NCI-H2107 treated with DMSO at 0.1 percent for 48 hours (cell line): Measurements from ENCODE around the gene ERMN.
"Not testable (repeated sequence)": the region's sequence is repeated elsewhere in the genome, so short reads cannot be mapped to it uniquely, and the experiment has no call there.

ENCODE experiments used
- DNase-seq: peaks from one replicate; lab custom pipeline; 2025; ENCODE audit not compliant: unreplicated experiment; lab: John Stamatoyannopoulos, UW

Gene ERMN, protein sequence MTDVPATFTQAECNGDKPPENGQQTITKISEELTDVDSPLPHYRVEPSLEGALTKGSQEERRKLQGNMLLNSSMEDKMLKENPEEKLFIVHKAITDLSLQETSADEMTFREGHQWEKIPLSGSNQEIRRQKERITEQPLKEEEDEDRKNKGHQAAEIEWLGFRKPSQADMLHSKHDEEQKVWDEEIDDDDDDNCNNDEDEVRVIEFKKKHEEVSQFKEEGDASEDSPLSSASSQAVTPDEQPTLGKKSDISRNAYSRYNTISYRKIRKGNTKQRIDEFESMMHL

DNA sequence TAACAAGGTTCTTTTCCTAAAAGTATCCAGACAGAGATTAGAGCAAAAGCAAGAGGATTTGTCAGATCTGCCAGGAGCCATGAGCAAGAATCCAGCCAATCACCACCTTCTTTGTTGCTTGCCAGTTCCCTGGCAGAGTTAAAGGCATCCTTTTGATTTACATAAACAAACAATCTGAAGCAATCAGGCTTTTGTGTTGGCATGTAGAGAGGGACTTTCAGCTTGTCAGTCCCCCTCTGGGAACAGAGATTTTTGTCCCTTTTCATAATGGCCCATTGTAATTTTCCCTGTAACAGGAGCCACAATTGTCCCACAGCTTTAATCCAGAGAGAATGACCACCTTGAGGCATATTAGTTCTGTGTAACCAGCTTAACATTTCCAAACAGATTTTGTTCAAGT is at the start of gene ERMN:
TSS of gene ERMN (minus strand) at position 39 of the 400 bp plus-strand sequence. CDS start 182 bp downstream, outside the sequence.
- DNase-seq, result no peak

- DNase-seq, result no peak
Observed at GRCh38 chr2:157375384-157375783, 49.8 kb upstream of the ERMN start.

- not testable (repeated sequence) for DNase-seq
Observed at GRCh38 chr2:157368508-157368907, 42.9 kb upstream of the ERMN start.

DNA sequence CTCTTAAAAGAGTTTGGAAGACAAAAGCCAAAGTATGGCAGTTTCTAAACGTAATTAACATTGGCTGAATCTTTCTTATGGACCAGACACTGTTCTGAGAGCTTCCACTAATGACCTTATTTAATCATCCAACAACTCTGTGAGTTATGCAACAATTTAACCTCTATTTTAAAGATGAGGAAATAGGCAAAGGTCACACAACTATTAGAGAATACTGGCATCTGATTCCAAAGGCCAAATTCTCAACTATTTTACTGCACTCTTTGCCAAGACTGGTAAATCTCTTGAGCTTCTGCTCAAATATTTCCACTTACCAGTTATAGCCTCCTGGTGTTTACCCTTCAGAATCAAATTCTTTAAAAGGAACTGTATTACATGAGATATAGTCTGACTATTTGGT is 42.1 kb upstream of the ERMN start:
- no peak for DNase-seq

DNA sequence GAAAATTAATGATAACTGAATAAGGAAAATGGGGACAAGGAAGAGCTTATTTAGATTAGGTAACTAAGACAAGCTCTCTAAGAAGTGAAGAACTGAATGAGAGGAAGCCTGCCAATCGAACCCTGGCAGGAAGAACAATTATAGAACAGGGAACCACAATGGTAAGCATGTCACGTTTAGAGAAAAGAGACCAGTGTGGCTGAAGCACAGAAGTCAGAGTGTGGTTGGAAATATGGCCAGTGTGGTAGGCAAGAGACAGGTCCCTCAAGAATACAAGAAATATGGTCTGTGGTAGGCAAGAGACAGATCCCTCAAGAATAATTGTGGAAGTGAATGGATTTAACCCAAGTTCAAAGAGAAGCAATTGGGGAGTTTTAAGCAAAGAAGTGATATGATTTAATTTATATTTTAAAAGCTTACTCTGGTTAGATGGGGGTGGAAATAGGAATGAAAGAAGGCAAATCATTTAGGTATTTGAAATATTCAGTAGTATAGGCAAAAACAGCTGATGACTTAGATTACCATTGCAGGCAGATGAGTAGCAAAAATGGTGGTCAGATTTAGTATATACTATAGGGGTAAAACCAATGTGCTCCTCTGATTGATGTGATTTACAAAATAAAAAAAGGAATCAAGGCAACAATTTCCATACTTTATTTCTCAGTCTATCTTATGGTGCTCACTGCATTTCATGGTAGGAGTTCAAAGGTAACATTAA is 38.8 kb upstream of the ERMN start:
- DNase-seq, result no peak

DNA sequence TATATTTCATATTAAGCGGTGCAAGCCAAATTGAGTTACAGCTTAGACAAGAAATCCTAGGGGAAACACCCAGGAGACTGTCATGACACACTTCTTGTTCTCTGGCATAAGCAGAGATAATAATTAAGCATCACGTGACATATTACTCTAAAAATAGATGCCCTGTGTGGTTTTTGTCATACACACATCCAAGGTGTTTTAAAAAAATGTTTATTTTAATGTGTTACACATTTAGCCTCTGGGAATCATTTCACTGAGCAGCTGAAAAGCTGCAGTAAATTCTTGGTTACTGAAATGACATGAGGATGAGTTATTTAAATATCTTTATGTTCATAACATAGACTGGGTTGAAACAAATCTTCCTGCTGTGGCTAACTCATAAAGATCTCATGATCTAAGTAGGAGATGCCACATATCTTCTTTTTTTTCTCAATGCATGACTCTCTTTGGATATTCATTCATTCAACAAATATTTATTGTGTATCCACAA is 38.0 kb upstream of the ERMN start:
- DNase-seq, result no peak

- DNase-seq, result no peak
Observed at GRCh38 chr2:157362627-157363026, 37.0 kb upstream of the ERMN start.

GRCh38 chr2:157361526-157361925 is 35.9 kb upstream of the ERMN start:
- DNase-seq, result no peak

DNA sequence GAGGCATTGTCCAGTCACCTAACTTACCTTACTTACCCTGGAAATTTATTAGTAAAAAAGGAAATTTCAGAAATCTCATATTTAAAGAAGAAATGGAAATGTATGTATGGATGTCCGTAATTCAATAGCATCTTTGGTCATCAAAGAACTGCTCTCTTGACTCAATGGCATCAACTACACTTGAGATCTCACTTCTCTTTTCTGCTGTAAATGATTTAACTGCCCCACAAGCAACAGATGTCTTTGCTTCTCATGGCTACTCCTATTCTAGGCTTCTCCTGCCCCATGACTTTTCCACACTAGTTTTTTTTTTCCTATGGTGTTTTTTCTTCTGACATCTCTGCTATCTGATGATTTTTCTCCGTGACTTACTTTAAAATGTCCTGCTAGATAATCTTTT is 34.0 kb upstream of the ERMN start:
- no peak for DNase-seq

- DNase-seq, result no peak
Observed at GRCh38 chr2:157355618-157356017, 30.0 kb upstream of the ERMN start.

- no peak for DNase-seq
Observed at GRCh38 chr2:157349949-157350515, 24.4 kb upstream of the ERMN start.

DNA sequence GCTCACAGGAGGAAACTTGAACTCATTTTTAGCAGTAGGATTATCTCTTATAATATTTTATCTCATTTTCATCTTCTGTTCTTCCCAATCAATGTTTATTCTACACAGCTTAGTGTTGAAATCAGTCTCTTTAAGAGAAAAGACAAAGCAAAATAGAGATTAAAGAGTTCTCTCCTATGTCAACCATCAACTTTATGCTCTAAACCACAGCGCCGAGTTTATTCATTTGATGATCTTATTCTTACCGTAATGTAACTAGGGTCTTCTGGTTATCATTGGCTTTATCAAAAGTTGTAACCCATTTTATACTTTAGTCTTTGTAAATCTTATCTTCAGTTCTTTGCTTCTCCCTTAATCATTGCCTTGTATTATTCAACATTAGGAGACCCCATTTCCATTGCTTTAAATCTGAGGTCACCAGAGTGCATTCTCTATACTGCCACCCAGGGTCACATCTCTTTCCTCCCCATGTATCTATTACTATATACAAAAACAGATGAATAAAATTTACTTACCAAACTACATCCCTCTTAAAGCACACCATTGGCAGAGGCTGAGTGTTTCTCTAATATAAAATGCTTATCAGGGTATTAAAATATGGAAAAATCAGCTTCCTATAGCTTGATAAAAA is 22.8 kb upstream of the ERMN start:
- DNase-seq, result no peak

DNA sequence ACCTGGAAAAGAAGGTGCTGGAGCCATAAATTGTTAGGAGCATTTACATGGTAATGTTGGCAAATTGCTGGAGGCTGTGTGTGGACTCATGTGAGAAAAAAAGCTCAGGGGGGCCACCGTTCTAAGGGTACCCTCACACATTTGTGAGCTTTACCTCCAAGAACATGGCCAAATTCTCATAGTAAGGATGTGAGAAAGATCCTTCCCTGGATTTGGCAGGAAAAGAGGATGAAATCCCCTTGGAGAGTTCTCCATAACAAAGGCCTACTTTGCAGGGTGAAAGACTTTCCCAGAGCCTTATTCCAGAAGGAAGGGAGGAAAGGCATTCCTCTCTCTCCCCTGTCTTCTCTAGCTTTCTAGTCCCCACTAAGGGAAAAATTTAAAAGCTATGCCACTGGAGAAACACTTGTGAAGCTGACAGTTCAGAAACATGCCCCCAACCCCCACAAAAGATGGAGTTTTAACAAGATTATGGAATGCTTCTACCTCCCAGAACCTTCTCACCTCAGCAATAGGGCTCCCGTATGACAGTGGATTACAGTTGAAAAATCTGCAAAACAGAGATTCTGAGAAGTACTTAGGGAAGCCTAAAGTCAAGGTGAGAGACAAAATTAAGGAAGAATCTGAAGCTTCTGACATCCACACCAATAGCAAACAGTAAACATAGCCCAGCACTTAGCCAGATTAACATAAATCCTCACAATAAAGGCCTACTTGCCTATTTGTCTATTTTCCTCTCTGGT is 20.2 kb upstream of the ERMN start:
- DNase-seq, result no peak

DNA sequence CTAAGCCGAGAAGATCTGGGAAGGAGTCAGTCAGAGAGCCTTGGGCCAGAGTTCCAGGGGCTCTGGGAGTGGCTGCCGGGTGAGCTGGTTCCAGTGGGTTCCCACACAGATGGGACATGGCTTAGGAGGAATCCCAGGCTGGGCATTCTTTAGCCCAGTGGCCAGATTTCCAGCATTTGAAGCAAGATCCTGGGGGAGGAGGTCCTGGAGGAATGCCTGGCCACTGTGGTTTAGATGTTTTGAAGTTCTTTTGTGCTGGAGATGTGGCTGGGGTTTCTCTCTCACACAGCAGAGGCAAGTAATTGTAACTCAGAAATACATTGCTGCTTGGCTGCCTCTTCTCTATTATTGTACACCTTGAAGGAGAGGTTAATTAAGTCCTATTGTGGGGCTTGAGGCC is 15.8 kb upstream of the ERMN start:
- DNase-seq, result not testable (repeated sequence)

GRCh38 chr2:157339965-157340655 is 14.5 kb upstream of the ERMN start:
- DNase-seq, result peak; percentile 27

DNA sequence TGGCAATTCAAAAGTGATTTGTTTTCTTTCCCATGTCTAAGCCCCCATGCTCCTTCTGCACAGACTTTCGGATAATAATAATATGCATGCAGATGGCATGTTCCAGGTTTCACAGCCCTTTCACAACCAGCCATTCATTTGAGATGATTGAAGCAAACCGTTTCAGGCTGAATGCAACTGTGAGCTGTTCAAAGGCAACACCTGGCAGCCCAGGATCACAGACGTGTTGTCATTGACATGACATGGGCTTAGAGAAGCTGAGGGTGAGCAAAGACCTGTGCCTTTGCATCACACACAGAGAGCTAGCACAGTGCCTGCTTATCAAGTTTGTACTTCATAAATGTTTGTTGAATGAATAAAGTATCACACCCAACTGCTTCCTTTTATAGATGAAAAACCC is 12.4 kb upstream of the ERMN start:
- no peak for DNase-seq

DNA sequence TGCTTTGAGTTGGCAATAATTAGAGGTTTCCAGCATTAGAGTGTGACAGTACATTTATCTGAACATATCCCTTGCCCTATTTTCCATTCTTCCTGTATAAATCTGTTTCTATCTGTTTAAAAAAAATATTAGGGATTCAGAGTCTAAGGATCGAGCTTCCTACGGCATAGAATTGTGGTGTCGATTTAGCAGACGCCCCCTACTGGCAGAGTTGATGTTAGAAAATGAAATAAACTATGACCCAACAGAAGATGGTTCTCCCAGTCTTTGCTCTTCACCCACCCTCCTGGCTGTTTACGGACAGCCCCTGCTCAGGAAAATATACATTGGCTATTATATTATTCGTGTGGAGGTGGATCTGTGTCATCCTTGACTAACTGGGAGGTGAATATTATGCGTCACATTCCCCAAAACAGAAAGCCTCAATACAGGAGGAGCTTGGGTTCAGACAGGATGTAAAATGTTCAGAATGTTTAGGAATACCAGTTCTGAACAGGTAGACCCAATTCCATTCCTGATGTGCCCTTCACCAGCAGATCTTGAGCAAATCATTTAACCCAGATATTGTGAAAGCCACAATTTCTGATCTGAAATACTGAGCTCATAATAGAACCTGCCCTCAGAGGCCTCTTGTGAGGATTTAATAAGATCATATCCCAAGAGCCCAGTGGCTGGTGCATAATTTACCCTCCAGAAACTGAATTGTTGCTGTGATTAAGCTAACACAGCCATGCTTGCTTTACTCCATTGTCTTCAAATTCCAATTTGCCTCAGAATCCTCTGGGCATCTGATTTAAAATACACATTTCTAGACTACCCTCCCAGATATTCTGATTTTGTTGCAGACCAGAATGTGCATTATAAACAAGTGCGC is 10.8 kb upstream of the ERMN start:
- peak; percentile 14 for DNase-seq

GRCh38 chr2:157334797-157335196 is 9.2 kb upstream of the ERMN start:
- no peak for DNase-seq

- no peak for DNase-seq
Observed at GRCh38 chr2:157334335-157334734, 8.7 kb upstream of the ERMN start.
